ENCODE data around the gene PFKFB2. TPM values are rescaled to one million over a fixed set of nuclear protein-coding genes. Genes with fewer than 3 reads are reported as not detected.
A peak's percentile ranks its signal among the peaks of the same experiment; 100 is the strongest.

PFKFB2 gene
- total and polyA plus RNA-seq, 2 experiments from 2014 or later: 9.5 to 19.2 TPM

DNA sequence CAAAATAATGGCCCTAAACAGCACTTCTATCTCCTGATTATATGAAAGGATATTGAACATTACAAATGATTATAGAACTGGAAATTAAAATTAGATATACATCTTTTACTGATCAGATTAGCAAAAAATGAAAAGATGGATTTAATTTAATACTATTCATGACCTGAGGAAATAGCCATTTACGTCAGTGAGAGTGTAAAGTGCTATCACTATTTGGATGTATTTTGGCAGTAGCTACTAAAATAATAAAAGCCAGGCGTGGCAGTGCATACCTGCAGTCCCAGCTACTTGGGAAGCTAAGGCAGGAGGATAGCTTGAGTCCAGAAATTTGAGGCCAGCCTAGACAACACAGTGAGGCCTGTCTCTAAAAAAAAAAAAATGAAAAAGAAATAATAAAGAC, 40.9 kb downstream of the PFKFB2 start:
- TF ChIP-seq EZH2 (IDR thresholded peaks at IDR 0.05; ENCODE audit: borderline replicate concordance): no peak
- TF ChIP-seq, protein P1, sequence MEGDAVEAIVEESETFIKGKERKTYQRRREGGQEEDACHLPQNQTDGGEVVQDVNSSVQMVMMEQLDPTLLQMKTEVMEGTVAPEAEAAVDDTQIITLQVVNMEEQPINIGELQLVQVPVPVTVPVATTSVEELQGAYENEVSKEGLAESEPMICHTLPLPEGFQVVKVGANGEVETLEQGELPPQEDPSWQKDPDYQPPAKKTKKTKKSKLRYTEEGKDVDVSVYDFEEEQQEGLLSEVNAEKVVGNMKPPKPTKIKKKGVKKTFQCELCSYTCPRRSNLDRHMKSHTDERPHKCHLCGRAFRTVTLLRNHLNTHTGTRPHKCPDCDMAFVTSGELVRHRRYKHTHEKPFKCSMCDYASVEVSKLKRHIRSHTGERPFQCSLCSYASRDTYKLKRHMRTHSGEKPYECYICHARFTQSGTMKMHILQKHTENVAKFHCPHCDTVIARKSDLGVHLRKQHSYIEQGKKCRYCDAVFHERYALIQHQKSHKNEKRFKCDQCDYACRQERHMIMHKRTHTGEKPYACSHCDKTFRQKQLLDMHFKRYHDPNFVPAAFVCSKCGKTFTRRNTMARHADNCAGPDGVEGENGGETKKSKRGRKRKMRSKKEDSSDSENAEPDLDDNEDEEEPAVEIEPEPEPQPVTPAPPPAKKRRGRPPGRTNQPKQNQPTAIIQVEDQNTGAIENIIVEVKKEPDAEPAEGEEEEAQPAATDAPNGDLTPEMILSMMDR (IDR thresholded peaks at IDR 0.05; ENCODE audit: poor library complexity): no peak
- Histone ChIP-seq H4K20me1 (ENCODE audit: insufficient read depth, poor library complexity, severe bottlenecking) (no peaks in the 10 kb centered on the region), H3K9me3 (ENCODE audit: low read depth) (no peaks in the 10 kb centered on the region), H3K36me3 (replicated peaks; ENCODE audit: insufficient read depth, low read depth) (no peaks in the 10 kb centered on the region), H3K4me1 (ENCODE audit: insufficient read depth) (peaks cover 10% of the 10 kb centered on the region), H2AFZ (no peak overlapping the region), H3K9me2 (replicated peaks; ENCODE audit: insufficient read depth) (no peaks in the 10 kb centered on the region), H3K79me2 (no peaks in the 10 kb centered on the region), H3K27me3 (no peaks in the 10 kb centered on the region), H3K4me2 (no peak overlapping the region), H3K4me3 (no peak overlapping the region), H3K27ac (no peak overlapping the region)
- no peak for DNase-seq (ENCODE audit: low spot score)
- WGBS (ENCODE audit: low lambda C conversion rate, missing lambda C conversion rate): 84% methylated on average over 2 of the region's 2 CpGs

DNA sequence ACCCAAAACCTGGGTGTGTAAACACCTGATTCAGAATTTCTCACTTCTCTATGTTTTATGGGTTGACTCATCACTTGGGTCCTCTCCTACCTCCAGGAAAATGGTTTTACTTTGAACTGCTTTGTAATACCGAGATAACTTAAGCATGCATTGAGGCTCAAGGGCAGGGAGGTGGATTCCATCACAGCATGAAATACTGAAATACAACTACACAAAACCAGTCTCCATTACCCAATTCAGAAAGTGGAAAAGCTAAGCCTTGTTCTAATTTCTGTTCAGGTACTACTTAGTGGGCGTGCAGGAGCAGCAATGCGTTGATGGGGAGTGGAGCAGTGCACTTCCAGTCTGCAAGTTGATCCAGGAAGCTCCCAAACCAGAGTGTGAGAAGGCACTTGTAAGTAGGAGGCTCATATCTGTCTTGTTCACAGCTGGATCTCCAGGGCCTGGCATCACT, 44.8 kb downstream of the PFKFB2 start:
- Histone ChIP-seq H3K9me3 (ENCODE audit: low read depth) (no peaks in the 10 kb centered on the region), H3K79me2 (no peaks in the 10 kb centered on the region), H3K36me3 (replicated peaks; ENCODE audit: insufficient read depth, low read depth) (no peaks in the 10 kb centered on the region), H3K4me2 (no peak overlapping the region), H2AFZ (no peak overlapping the region), H4K20me1 (ENCODE audit: insufficient read depth, poor library complexity, severe bottlenecking) (no peaks in the 10 kb centered on the region), H3K27ac (peak overlapping the region; percentile 51), H3K9me2 (replicated peaks; ENCODE audit: insufficient read depth) (no peaks in the 10 kb centered on the region), H3K4me1 (ENCODE audit: insufficient read depth) (no peaks in the 10 kb centered on the region), H3K27me3 (no peaks in the 10 kb centered on the region), H3K4me3 (no peak overlapping the region)
- TF ChIP-seq EZH2 (IDR thresholded peaks at IDR 0.05; ENCODE audit: borderline replicate concordance) (no peak), EZH2phosphoT487 (IDR thresholded peaks at IDR 0.05; ENCODE audit: low read depth, severe bottlenecking, unreplicated experiment) (no peak)
- TF ChIP-seq, protein P1 (IDR thresholded peaks at IDR 0.05; ENCODE audit: poor library complexity): no peak
- DNase-seq (ENCODE audit: low spot score): peak; percentile 18
- 85% methylated on average over 3 of the region's 3 CpGs for WGBS (ENCODE audit: low lambda C conversion rate, missing lambda C conversion rate)

DNA sequence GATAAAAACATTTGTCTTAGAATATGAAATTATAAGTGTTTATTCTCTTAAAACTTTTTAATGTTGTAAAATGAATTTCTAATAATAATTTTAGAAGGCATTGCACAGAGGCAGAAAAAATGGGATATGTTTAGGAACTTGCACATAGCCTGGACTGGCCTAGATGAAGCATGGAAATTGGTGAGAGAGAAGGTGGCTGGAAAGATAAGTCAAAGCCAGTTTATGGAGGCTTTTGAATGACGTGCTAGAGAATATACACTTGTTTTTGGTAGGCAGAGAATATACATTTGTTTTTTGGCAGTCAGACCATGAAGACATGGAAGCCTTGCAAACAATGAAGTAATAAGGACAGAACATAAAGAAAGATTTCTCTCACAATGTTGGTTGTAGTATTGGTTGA, 48.6 kb downstream of the PFKFB2 start:
- Histone ChIP-seq H3K27me3 (no peaks in the 10 kb centered on the region), H2AFZ (no peak overlapping the region), H3K27ac (no peak overlapping the region), H3K9me3 (ENCODE audit: low read depth) (no peaks in the 10 kb centered on the region), H3K36me3 (replicated peaks; ENCODE audit: insufficient read depth, low read depth) (no peaks in the 10 kb centered on the region), H3K79me2 (no peaks in the 10 kb centered on the region), H4K20me1 (ENCODE audit: insufficient read depth, poor library complexity, severe bottlenecking) (no peaks in the 10 kb centered on the region), H3K4me1 (ENCODE audit: insufficient read depth) (peaks cover 7% of the 10 kb centered on the region), H3K4me3 (no peak overlapping the region), H3K4me2 (no peak overlapping the region), H3K9me2 (replicated peaks; ENCODE audit: insufficient read depth) (no peaks in the 10 kb centered on the region)
- WGBS (ENCODE audit: low lambda C conversion rate, missing lambda C conversion rate): 93% methylated on average over 1 of the region's 1 CpG
- DNase-seq (ENCODE audit: low spot score): no peak
- TF ChIP-seq EZH2phosphoT487 (IDR thresholded peaks at IDR 0.05; ENCODE audit: low read depth, severe bottlenecking, unreplicated experiment): no peak
- no peak for TF ChIP-seq EZH2 (IDR thresholded peaks at IDR 0.05; ENCODE audit: borderline replicate concordance)
- TF ChIP-seq, protein P1 (IDR thresholded peaks at IDR 0.05; ENCODE audit: poor library complexity): no peak

DNA sequence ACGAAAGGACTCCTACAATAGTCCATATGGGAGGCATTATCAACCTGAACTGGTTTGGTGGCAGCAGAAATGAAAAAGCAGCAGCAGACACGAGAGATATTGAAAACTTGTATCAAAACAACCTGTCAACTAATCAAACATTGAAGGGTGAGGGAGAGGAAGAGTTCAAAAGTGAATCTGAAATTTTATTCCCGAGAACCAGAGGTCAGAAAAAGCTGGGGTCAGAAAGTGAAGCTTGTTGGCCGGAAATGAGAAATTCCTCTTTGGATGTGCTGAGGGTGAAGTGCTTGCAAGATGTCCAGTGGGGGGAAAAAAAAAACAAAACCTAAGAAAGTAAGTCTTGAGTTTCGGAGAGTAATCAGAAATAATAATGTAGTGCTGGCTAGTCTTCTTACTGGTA, 49.1 kb downstream of the PFKFB2 start:
- no peak overlapping the region for H3K4me3 ChIP-seq
- H3K9me3 ChIP-seq (ENCODE audit: low read depth): no peaks in the 10 kb centered on the region
- H4K20me1 ChIP-seq (ENCODE audit: insufficient read depth, poor library complexity, severe bottlenecking): no peaks in the 10 kb centered on the region
- H3K4me1 ChIP-seq (ENCODE audit: insufficient read depth): peaks cover 7% of the 10 kb centered on the region
- H3K4me2 ChIP-seq: no peak overlapping the region
- no peak for DNase-seq (ENCODE audit: low spot score)
- TF ChIP-seq EZH2 (IDR thresholded peaks at IDR 0.05; ENCODE audit: borderline replicate concordance) (no peak), EZH2phosphoT487 (IDR thresholded peaks at IDR 0.05; ENCODE audit: low read depth, severe bottlenecking, unreplicated experiment) (no peak)
- TF ChIP-seq, protein P1 (IDR thresholded peaks at IDR 0.05; ENCODE audit: poor library complexity): no peak
- no peak overlapping the region for H2AFZ ChIP-seq
- H3K79me2 ChIP-seq: no peaks in the 10 kb centered on the region
- 89% methylated on average over 5 of the region's 5 CpGs for WGBS (ENCODE audit: low lambda C conversion rate, missing lambda C conversion rate)
- no peaks in the 10 kb centered on the region for H3K27me3 ChIP-seq
- H3K27ac ChIP-seq: no peak overlapping the region
- H3K9me2 ChIP-seq (replicated peaks; ENCODE audit: insufficient read depth): no peaks in the 10 kb centered on the region
- H3K36me3 ChIP-seq (replicated peaks; ENCODE audit: insufficient read depth, low read depth): no peaks in the 10 kb centered on the region

Measured in hepatocyte (in vitro differentiated cells).